GM12874 (cell line): Measurements from ENCODE around the gene RAD51.

Source experiments
- CTCF ChIP-seq: IDR thresholded peaks from 2 replicates; pipeline ENCODE4 v1.5.1; 2011; ENCODE audit warnings: low read depth, mild to moderate bottlenecking, control low read depth, low read length, moderate library complexity; ENCODE audit not compliant: insufficient read depth

The RAD51 gene

GRCh38 chr15:40766906-40767837 is 72.2 kb downstream of the RAD51 start:
- TF ChIP-seq CTCF: no peak

- TF ChIP-seq CTCF: no peak
These were observed 73.0 kb downstream of the RAD51 start for GRCh38 chr15:40767838-40768500.

GRCh38 chr15:40768521-40769273 is 73.7 kb downstream of the RAD51 start:
- TF ChIP-seq CTCF: peak; percentile 38; the same call in 1 of the 2 replicates

- TF ChIP-seq CTCF: no peak
These were observed 74.5 kb downstream of the RAD51 start, which contains the start of gene C15orf62 for GRCh38 chr15:40769274-40770146. Gene C15orf62, plus strand, starts transcription at chr15:40769980. Its CDS starts 516 bp downstream, at chr15:40770496.

- no peak for TF ChIP-seq CTCF
These were observed 75.3 kb downstream of the RAD51 start for GRCh38 chr15:40770147-40770721.

- TF ChIP-seq CTCF: no peak
These were observed 76.3 kb downstream of the RAD51 start for GRCh38 chr15:40771242-40771641.
